ENCODE measurements around the gene ASXL2.
"Not testable (repeated sequence)": the region's sequence is repeated elsewhere in the genome, so short reads cannot be mapped to it uniquely, and the experiment has no call there.

The ASXL2 gene

DNA sequence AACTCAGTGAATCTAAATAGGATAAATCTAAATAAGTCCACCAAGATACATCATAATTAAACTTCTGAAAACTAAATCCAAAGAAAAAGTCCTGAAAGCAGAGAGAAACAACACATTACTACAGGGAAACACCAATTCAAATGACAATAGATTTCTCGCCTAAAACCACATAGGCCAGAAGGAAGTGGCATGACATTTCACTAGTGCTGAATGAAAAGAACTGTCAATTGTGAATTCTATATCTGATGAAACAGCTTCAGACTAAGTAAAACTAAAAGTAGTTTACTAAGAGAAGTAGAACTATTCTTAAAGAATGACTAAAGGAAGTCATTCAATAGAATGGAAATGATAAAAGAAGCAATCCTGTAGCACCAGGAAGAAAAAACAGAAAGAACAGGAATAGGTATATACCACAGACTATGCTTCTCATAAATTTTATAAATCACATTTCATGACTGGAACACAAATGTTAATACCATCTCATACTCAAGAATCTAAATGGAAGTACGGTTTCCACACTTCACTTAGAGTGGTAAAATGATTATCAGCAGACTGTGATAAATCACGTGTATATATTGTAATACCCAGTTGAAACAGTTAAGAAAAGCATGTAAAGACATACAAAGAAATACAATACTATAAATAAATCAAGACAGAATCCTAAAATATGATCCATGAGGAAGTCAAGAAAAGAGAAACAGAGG is 46.4 kb downstream of the ASXL2 start:
- no peak for DNase-seq

DNA sequence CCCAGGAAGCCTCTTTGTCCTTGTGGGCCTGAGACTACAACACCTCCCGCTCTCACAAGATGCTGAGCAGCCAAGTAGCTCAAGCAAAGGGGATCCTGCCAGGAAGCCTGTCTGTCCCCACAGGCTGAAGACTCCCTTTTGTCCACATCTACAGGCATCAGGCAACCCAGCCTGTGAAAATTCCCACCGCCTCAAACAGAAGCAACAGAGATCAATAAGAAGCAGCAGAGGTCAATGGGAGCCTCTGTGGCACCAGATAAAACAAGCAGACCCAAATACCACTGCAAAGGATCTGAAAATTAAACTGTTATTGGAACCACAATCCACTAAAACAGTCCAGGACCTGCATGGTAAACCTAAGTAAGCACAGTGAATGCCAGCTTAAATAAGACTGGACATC is 48.5 kb downstream of the ASXL2 start:
- DNase-seq, result no peak

DNA sequence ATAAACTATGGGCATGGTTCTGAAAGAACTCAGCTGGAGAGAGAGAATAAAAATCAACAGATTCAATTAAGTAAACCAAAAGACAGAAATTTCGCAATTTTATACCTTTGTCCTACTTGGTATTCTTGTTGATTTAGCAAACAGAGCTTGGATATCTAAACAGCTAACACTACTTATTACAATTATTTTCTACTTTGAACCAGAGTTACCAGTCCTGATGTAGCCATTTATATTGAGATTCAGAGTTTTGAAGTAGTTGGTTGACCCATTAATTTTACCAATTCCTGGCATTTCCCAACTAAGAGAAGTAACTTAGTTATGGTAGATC is 48.9 kb downstream of the ASXL2 start:
- DNase-seq, result no peak

DNA sequence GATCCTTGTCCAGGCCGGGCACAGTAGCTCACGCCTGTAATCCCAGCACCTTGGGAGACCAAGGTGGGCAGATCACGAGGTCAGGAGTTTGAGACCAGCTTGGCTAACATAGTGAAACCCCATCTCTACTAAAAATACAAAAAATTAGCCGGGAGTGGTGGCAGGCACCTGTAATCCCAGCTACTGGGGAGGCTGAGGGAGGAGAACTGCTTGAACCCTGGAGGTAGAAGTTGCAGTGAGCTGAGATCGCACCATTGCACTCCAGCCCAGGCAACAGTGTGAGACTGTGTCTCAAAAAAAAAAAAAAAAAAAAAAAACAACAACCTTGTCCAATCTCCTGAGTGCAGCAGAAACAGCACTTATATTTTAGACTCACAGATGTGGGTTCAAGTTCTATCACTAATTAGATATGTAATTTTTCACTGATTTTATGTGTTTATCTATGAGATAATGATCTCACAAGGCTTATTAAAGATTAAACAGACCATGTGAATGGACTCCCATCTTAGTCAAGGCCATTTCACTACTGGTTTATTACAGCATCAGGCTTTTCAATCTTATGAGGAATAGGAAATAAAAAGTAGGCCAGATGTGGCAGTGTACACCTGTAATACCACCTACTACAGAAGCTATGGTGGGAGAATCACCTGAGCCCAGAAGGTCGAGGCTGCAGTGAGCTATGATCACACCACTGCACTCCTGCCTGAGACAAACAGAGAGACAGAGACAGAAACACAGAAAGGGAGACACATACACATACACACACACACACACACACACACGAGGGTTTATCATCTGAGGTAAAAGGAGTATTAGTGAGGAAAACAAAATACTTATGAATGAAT is 49.5 kb downstream of the ASXL2 start:
- DNase-seq, result not testable (repeated sequence)

DNA sequence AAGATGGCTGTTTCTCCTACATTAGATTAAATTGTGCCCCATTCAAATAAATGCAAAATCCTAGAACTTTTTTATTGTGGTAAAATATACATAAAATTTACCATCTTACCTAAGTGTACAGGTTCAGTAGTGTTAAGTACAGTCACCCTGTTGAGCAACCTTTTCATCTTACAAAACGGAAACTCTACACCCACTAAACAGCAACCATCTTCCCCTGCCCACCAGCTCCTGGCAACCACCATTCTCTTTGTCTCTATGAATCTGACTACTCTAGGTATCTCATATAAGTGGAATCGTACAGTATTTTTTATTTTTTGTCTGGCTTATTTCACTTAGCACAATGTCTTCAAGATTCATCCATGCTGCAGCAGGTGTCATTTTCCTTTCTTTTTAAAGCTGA is 53.0 kb downstream of the ASXL2 start:
- DNase-seq, result no peak

DNA sequence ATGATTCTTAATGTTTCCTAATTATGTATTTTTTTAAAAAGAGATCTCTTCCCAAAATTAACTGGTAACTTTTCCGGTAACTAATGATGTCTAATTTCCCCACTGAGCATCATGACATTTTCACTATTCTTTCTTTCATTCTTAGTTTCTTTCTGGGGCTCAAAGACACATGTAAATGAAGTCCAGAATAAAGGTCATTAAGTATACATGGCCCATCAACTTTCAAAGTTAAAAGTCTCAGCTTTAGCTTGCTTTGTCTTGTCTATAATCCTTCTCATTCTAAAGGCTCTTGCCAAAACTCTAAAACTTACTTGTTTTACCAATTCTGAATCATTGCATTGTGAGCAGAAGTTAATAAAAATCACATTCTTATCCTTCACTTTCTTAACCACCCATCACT is 53.6 kb downstream of the ASXL2 start:
- no peak for DNase-seq

DNA sequence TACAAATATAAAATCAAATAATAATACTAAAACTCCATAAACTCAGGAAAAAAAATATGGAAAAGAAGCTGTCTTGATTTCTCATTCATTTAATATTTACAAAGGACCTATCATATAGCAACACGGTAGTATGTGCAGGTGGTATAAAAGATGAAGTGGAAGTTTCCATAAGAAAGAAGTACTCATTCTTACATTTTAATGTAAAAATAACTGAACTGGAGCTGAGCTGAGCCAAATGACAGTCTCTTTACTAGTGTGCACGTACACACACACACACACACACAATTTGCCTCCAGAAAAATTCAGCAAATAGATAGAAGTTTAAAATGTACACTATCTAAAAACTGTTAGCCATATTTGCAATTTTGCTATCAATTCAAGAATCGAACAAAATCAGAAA is 54.1 kb downstream of the ASXL2 start:
- no peak for DNase-seq

DNA sequence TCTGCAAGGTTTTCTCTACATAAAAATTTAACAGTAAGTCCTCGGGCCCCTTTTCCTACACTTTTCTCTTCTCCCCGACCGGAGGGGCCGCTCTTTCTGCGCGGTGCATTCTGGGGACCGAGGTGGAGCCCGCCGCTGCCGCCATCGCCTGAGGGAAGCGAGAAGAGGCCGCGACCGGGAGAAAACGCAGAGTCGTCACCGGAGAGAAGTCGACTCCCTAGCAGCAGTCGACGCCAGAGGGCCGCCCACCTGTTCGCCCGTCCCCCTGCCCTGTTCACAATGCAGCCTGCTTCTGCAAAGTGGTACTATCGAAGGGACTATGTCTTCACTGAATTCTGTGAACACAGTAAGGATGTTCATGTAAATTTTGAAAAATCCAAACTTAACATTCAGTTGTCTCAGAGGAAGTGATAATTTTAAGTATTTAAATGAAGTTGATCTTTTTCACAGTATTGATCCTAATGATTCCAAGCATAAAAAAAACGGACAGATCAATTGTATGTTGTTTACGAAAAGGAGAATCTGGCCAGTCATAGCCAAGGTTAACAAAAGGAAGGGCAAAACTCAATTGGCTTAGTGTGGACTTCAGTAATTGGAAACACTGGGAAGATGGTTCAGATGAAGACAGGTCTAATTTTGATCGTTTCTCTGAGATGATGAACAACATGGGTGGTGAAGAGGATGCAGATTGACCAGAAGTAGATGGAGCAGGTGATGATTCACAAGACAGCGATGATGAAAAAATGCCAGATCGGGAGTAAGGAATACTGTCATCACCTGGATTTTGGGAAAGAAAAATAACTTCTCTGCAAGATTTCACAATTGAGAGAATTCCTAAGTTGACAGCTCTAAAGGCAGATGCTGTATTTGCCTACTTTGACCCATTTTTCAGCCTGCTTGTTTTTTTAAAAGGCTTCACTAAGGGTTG is 55.8 kb downstream of the ASXL2 start:
- DNase-seq, result no peak

GRCh38 chr2:25821225-25822056 is 56.8 kb downstream of the ASXL2 start:
- DNase-seq, result no peak

GRCh38 chr2:25819597-25820039 is 58.7 kb downstream of the ASXL2 start:
- DNase-seq, result no peak

GRCh38 chr2:25817630-25818029 is 60.7 kb downstream of the ASXL2 start:
- no peak for DNase-seq

DNA sequence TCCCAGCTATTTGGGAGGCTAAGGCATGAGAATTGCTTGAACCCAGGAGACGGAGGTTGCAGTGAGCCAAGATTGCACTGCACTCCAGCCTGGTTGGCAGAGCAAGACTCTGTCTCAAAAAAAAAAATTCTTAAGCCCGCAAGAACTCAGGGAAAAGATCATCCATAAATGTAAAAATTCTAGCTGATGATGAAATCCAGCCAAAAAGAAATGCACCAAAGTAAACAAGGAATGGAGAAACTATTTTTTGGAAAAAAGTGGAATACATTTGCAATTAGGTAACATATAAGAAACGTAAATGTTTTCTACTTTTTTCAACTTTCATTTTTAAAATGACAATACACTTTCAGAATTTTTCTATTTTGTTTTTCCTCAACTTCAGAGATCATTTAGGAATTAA is 61.3 kb downstream of the ASXL2 start:
- DNase-seq, result no peak

DNA sequence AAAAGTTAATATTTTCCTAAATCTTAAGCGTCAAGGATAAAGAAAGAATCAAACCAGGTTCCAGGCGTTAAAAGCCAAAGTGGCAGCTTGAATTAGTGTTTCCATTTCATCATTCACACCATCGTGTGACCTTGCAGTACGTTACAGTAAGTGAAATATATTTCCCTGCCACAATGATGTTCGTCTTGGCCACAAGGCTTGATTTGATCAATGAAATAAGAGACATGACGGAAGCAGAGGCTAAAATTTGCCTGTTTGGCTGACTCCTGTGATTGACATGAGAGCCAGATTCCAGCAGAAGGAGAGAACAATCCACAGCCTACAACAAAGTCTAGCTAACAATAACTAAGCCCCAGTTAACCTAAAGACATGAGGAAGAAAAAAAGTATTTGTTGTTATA is 62.0 kb downstream of the ASXL2 start:
- no peak for DNase-seq

DNA sequence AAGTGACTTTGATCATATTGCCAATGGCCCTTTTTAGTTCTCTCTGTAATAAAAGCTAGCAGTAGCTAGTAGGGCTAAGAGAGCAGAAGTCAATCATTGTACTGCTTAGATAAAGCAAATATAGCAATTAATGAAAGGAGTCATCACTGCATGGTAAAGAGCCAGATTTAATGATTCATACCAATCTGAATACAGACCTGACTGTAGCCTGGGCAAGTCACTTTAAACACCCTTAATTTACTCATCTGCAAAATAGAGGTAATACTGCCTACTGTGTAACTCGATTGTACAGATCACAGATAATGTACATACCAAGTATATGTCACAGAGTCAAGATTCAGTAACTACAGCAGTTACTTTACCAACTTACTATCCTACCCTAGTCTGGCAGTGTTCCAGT is 63.6 kb downstream of the ASXL2 start:
- no peak for DNase-seq

DNA sequence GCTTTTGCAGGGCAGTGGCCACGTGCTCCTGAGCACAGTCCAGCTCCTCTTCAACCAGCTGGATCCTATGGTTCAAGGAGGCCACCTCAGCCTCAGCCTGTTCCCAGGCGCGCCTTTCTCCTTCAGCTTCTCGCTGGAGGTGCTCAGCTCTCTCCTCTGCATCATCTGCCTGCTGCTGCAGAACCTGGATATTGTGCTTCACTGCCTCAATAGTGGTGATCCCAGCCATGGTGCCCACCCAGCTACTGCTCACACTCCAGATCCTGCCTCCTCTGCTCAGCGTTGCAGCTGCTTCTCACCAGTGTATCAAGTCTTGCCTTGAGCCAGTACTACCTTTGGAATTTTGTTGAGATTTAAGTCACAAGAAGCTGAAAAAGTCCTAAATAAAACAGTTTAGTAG is 67.9 kb downstream of the ASXL2 start:
- no peak for DNase-seq

- DNase-seq, result no peak
These were observed 68.6 kb downstream of the ASXL2 start for GRCh38 chr2:25809646-25810045.

- DNase-seq, result no peak
These were observed 70.3 kb downstream of the ASXL2 start for GRCh38 chr2:25808006-25808383.

DNA sequence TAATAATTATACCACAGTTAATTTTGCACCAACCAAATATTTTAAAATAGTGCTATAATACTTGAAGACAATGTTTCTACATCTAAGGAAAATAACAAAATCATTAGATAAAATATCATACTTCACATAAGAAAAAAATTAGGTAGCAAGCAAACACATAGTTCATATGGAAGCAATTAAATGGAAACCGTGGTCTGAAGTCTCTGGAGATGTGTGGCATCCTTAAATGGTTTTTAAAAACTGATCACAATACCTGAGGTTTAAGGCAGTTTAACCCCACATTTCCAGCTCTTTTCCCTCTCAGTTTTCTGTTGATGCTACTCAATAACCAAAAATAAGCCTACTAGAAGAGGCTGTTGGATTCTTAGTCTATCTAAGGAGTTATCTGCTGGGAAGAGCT is 71.3 kb downstream of the ASXL2 start:
- no peak for DNase-seq

DNA sequence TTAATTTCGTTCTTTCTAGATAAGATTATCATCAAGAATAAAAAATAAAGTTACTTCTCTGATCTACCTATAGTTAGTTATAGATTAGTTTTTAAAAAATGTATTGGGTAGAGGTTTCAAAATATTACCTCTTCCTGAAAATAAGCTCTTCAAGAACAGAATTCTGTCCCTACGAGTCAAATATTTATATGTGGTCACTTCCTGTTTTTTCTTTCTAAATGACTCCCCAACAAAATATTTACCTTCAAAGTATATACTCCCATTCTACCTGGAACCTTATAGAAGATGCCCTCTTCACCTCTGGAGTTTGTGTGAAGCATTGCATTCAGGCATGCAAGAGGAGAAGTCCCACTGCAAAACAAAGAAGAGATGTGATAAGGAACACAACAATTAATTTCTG is 72.3 kb downstream of the ASXL2 start:
- DNase-seq, result no peak

- no peak for DNase-seq
These were observed 73.9 kb downstream of the ASXL2 start for GRCh38 chr2:25804338-25804737.

- no peak for DNase-seq
These were observed 79.0 kb downstream of the ASXL2 start for GRCh38 chr2:25799301-25799700.

DNA sequence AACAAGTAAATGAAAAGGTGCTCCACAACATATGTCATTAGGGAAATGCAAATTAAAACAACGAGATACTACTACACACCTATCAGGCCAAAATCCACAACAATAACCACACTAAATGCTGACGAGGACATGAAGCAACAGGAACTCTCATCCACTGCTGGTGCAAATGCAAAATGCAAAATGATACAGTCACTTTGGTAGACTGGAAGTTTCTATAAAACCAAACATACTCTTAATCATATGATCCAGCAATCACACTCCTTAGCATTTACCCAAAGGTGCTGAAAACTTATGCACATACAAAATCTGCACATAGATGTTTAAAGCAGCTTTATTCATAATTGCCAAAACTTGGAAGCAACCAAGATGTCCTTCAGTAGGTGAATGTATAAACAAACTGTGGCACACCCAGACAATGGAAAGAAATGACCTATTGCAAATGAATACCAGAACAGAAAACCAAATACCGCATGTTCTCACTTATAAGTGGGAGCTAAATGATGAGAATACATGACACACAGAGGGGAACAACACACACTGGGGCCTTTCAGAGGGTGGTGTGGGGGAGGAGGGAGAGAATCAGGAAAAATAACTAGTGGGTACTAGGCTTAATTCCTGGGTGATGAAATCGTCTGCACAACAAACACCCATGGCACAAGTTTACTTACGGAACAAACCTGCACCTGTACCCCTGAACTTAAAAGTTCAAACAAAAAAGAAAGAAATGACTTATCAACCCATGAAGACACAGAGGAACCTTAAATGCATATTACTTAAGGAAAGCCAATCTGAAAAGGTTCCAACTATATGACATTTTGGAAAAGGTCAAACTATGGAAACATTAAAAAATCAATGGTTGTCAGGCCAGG is 80.4 kb downstream of the ASXL2 start:
- no peak for DNase-seq
